Epithelial cell of esophagus (primary cell): Measurements from ENCODE around the gene SMTNL2.
"Not testable (repeated sequence)": the region's sequence is repeated elsewhere in the genome, so short reads cannot be mapped to it uniquely, and the experiment has no call there.

Source experiments
- DNase-seq: peaks from one replicate; pipeline ENCODE4 v3.0.0; 2010; ENCODE audit warnings: low read depth
- H3K4me3 ChIP-seq: 2 replicates; pipeline ENCODE4 v1.5.1; 2011; ENCODE audit warnings: mild to moderate bottlenecking, low read length, control low read depth
- TF ChIP-seq, protein P1 (sequence below): IDR thresholded peaks from 2 replicates; pipeline ENCODE4 v1.5.1; 2011; ENCODE audit warnings: low read depth, mild to moderate bottlenecking, low read length, control low read depth, inconsistent platforms; ENCODE audit not compliant: insufficient read depth; ENCODE audit errors: missing control alignments

The SMTNL2 gene

GRCh38 chr17:4643676-4644075, 59.3 kb downstream of the SMTNL2 start:
- TF ChIP-seq, protein P1, sequence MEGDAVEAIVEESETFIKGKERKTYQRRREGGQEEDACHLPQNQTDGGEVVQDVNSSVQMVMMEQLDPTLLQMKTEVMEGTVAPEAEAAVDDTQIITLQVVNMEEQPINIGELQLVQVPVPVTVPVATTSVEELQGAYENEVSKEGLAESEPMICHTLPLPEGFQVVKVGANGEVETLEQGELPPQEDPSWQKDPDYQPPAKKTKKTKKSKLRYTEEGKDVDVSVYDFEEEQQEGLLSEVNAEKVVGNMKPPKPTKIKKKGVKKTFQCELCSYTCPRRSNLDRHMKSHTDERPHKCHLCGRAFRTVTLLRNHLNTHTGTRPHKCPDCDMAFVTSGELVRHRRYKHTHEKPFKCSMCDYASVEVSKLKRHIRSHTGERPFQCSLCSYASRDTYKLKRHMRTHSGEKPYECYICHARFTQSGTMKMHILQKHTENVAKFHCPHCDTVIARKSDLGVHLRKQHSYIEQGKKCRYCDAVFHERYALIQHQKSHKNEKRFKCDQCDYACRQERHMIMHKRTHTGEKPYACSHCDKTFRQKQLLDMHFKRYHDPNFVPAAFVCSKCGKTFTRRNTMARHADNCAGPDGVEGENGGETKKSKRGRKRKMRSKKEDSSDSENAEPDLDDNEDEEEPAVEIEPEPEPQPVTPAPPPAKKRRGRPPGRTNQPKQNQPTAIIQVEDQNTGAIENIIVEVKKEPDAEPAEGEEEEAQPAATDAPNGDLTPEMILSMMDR = no peak
- H3K4me3 ChIP-seq = no peak overlapping the region
- peak; percentile 18 for DNase-seq

- H3K4me3 ChIP-seq = no peak overlapping the region
- no peak for DNase-seq
- TF ChIP-seq, protein P1 = no peak
Observed at GRCh38 chr17:4645642-4646041, 61.3 kb downstream of the SMTNL2 start.

DNA sequence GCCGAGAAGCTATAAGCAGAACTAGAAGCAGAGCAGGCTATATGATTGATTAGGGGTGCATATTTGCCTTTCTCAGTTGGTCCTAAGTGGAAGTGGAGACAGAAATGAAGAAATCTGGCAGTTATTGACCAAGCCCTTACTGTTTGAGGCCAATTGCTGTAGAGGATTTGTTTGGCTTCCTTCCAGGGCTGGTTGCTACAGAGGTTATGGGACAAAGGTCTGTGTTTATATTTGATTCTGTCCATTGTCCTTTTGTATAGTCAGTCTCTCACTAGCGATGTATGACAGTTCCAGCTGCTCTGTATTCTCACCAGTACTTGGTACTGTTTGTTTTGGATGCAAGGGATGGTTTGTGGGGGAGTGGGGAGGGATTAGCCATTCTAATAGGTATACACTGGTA, 64.4 kb downstream of the SMTNL2 start:
- TF ChIP-seq, protein P1 = no peak
- no peak overlapping the region for H3K4me3 ChIP-seq
- no peak for DNase-seq

DNA sequence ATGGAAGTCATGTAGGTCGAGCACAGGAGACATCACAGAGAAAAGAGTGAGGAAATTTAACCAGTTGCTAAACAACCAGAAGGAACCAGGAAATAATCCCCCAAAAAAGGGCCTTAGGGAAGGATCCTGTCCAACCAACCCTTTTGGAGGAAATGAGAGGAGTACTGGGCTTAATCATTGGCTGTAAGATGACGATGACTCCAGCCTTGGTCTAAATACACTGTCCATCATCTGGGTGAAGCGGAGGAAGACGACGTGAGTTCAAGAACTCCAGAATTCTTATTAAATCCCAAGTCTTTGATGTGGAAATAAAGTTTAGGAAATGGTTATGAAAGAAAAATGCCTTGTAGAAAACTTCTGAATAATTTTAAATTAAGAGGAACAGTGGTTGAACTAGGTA, 68.7 kb downstream of the SMTNL2 start:
- no peak overlapping the region for H3K4me3 ChIP-seq
- TF ChIP-seq, protein P1 = no peak
- no peak for DNase-seq

- not testable (repeated sequence) for H3K4me3 ChIP-seq, DNase-seq
Observed at GRCh38 chr17:4655933-4656332, 71.6 kb downstream of the SMTNL2 start.

DNA sequence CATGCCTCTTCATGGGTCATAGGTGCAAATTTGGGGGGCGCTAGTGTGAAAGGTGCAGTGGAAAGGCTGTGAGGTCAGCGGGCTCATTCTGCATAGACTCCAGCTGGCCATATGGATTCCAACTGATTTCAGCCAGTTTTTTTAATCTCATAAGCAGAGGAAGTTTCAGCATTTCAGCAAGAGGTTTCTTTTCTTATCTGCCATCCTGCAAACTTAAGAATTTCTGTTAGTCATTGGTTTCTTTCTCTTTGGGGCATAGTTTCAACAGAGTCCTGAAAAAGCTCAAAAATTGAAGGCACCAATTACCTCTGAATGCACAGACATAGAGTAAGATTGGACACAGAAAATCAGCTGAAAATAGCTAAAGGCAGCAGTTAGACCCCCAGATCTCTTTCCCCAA, 73.3 kb downstream of the SMTNL2 start:
- TF ChIP-seq, protein P1 = no peak

More for the DNA sequence above, 73.3 kb downstream of the SMTNL2 start:
- H3K4me3 ChIP-seq = no peak overlapping the region
- no peak for DNase-seq
